Fibroblast of lung (primary cell): ENCODE data around the gene SGPP2. TPM values are rescaled to one million over a fixed set of nuclear protein-coding genes. Genes with fewer than 3 reads are reported as not detected.

Experiments
- DNase-seq, 2 donors: peaks; one replicate each; pipeline versions ENCODE4 v3.0.0 to v3.0.0-alpha.2; 2010; ENCODE audit warnings: low read depth in 2 of 2
- H2AFZ ChIP-seq: 2 replicates; pipeline ENCODE4 v1.5.1; 2012; ENCODE audit warnings: low read length, control low read depth, inconsistent platforms
- H3K27ac ChIP-seq: 2 replicates; pipeline ENCODE4 v1.5.1; 2011; ENCODE audit warnings: low read length, control low read depth; ENCODE audit not compliant: insufficient read depth
- H3K27me3 ChIP-seq: 2 replicates; pipeline ENCODE4 v1.5.1; 2011; ENCODE audit warnings: mild to moderate bottlenecking, low read length; ENCODE audit not compliant: control insufficient read depth, insufficient read depth
- H3K36me3 ChIP-seq: 2 replicates; pipeline ENCODE4 v1.5.1; 2011; ENCODE audit warnings: low read length; ENCODE audit not compliant: control insufficient read depth, insufficient read depth
- H3K4me1 ChIP-seq: 2 replicates; pipeline ENCODE4 v1.5.1; 2011; ENCODE audit warnings: low read length; ENCODE audit not compliant: control insufficient read depth, insufficient read depth; ENCODE audit errors: extremely low read depth
- H3K4me2 ChIP-seq: 2 replicates; pipeline ENCODE4 v1.5.1; 2011; ENCODE audit warnings: low read length, control low read depth; ENCODE audit not compliant: insufficient read depth; ENCODE audit errors: extremely low read depth
- H3K4me3 ChIP-seq, 4 experiments: fragments of 200-600 bp in 1 of 4; sonication (generic) in 1 of 4; replicated peaks in 1 of 4; 2 replicates each; pipeline ENCODE4 v1.5.1; 2011 to 2016; ENCODE audit warnings: low read length in 4 of 4, low read depth in 3 of 4, mild to moderate bottlenecking in 3 of 4, control low read depth in 2 of 4, inconsistent platforms in 1 of 4, mixed read lengths in 1 of 4; ENCODE audit not compliant: insufficient read depth in 1 of 4; ENCODE audit errors: control extremely low read depth in 1 of 4
- H3K79me2 ChIP-seq: 2 replicates; pipeline ENCODE4 v1.5.1; 2012; ENCODE audit warnings: mild to moderate bottlenecking, low read length, inconsistent platforms; ENCODE audit not compliant: control insufficient read depth, insufficient read depth
- H3K9ac ChIP-seq: 2 replicates; pipeline ENCODE4 v1.5.1; 2011; ENCODE audit warnings: mild to moderate bottlenecking, low read length, control low read depth; ENCODE audit not compliant: insufficient read depth
- H3K9me3 ChIP-seq: 2 replicates; pipeline ENCODE4 v1.5.1; 2012; ENCODE audit warnings: low read depth, low read length; ENCODE audit not compliant: control insufficient read depth, insufficient read depth
- H4K20me1 ChIP-seq: 2 replicates; pipeline ENCODE4 v1.5.1; 2011; ENCODE audit warnings: low read length; ENCODE audit not compliant: control insufficient read depth, insufficient read depth; ENCODE audit errors: extremely low read depth
- EZH2 ChIP-seq: IDR thresholded peaks from 2 replicates; pipeline ENCODE4 v1.5.1; 2012; ENCODE audit warnings: low read length, control low read depth, mild to moderate bottlenecking; ENCODE audit errors: missing control alignments
- polyA plus RNA-seq, 2 donors: library from polyadenylated mRNA; depleted of rRNA in 1 of 2; stranded (reverse) in 1 of 2; unstranded in 1 of 2; fragments of >200 nt; gene quantifications; 2 replicates each; pipeline ENCODE4 v1.2.1, GENCODE V29; 2011 to 2012; ENCODE audit warnings: missing spikeins in 1 of 2
- total RNA-seq: library from RNA; depleted of rRNA; stranded (reverse); fragments of >200 nt; gene quantifications from 2 replicates; pipeline ENCODE4 v1.2.1, GENCODE V29; 2014
- TF ChIP-seq, protein P1 (sequence below), 2 donors: IDR thresholded peaks in 1 of 2; conservative IDR thresholded peaks in 1 of 2; 1 replicate in 1 of 2; 2 replicates in 1 of 2; pipeline ENCODE4 v1.5.1; 2011 to 2012; ENCODE audit warnings: low read length in 2 of 2, control low read depth in 1 of 2, inconsistent platforms in 1 of 2, low read depth in 1 of 2, mild to moderate bottlenecking in 1 of 2

The SGPP2 gene
- total and polyA plus RNA-seq, 2 donors (not counting 1 experiment from before 2014, with no cell fraction given), result not detected

DNA sequence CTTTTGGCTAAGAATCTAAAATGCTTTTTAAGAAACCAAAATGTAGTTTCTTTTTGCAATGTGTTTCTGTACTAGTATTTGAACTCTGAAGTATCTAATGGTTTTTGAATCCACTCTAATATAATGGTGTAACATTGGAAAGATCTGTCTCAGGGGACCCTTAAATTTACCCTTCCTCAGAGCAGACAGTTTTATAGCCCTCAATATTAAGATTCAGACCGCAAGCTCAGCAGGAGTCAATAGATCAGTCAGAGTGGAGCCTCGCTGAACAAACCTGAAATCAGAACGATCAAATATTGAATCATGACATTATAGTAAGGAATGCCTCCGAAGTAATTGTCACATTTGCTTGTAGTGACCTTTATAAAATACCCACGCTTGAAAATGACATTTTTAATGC is 18.3 kb downstream of the SGPP2 start:
- no peaks in the 10 kb centered on the region for H4K20me1 ChIP-seq

DNA sequence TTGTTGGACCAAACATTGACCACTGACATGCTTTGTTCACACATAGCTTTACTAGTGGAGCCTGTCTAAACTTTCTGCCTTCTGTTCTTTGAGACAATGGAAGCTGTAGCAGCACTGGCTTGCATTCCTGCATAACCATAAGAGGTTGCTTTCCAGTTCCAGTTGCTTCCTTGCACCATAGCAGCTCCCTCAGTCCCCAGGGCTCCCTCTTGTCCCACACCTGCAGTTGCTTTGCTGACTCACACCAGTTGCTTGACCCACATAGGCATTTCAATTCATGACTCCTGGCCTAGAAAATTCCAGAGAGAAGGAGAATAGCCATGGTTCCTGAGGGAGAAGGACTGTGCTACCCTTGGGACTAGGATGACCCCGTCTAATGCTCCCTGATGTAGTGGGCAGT is 20.9 kb downstream of the SGPP2 start:
- Histone ChIP-seq H3K79me2 (no peaks in the 10 kb centered on the region), H4K20me1 (no peaks in the 10 kb centered on the region), H3K9me3 (no peaks in the 10 kb centered on the region), H3K4me1 (no peaks in the 10 kb centered on the region), H3K36me3 (no peaks in the 10 kb centered on the region), H3K27ac (no peak overlapping the region), H3K4me2 (no peak overlapping the region), H2AFZ (no peak overlapping the region), H3K4me3 (no peak overlapping the region), H3K9ac (no peak overlapping the region), H3K27me3 (no peaks in the 10 kb centered on the region)
- TF ChIP-seq EZH2, result no peak
- TF ChIP-seq, protein P1, sequence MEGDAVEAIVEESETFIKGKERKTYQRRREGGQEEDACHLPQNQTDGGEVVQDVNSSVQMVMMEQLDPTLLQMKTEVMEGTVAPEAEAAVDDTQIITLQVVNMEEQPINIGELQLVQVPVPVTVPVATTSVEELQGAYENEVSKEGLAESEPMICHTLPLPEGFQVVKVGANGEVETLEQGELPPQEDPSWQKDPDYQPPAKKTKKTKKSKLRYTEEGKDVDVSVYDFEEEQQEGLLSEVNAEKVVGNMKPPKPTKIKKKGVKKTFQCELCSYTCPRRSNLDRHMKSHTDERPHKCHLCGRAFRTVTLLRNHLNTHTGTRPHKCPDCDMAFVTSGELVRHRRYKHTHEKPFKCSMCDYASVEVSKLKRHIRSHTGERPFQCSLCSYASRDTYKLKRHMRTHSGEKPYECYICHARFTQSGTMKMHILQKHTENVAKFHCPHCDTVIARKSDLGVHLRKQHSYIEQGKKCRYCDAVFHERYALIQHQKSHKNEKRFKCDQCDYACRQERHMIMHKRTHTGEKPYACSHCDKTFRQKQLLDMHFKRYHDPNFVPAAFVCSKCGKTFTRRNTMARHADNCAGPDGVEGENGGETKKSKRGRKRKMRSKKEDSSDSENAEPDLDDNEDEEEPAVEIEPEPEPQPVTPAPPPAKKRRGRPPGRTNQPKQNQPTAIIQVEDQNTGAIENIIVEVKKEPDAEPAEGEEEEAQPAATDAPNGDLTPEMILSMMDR (conservative IDR thresholded peaks at IDR 0.05 in 1 of 2, IDR thresholded peaks at IDR 0.05 in 1 of 2; ENCODE audit: low read depth in 1 of 2, low read length in 2 of 2), result no peak
- peak in 1 of 2 donors; percentile 11 for DNase-seq

More for the DNA sequence above, 18.3 kb downstream of the SGPP2 start:
- Histone ChIP-seq H3K27ac (no peak overlapping the region), H3K79me2 (no peaks in the 10 kb centered on the region), H3K9ac (no peak overlapping the region), H3K9me3 (no peaks in the 10 kb centered on the region), H3K4me1 (no peaks in the 10 kb centered on the region), H3K4me3 (no peak overlapping the region), H3K4me2 (no peak overlapping the region), H2AFZ (no peak overlapping the region), H3K27me3 (no peaks in the 10 kb centered on the region), H3K36me3 (no peaks in the 10 kb centered on the region)
- DNase-seq, result no peak
- no peak for TF ChIP-seq EZH2
- TF ChIP-seq, protein P1 (conservative IDR thresholded peaks at IDR 0.05 in 1 of 2, IDR thresholded peaks at IDR 0.05 in 1 of 2; ENCODE audit: low read depth in 1 of 2, low read length in 2 of 2), result no peak

DNA sequence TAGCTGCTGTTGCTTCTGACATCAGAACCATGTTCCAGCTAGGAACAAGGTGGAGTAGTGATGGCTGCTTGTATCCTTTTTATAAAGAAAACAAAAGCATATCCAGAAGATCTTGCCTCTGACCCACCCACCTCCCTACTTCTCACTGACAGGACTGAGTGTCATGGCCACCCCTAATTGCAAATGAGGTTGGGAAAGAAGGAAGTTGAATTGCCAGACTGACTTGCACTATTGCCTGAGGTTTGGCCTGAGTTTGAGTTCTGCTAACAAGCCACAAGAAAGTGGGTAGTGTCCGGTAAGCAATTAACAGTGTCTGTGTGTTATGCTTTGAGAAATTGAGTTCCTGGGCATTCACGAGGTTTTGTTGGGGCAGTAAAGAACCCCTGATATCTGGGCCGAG is 22.8 kb downstream of the SGPP2 start:
- DNase-seq, result no peak
- Histone ChIP-seq H3K9ac (no peak overlapping the region), H3K4me2 (no peak overlapping the region), H4K20me1 (no peaks in the 10 kb centered on the region), H3K4me1 (no peaks in the 10 kb centered on the region), H3K79me2 (no peaks in the 10 kb centered on the region), H3K36me3 (no peaks in the 10 kb centered on the region), H3K9me3 (no peaks in the 10 kb centered on the region), H2AFZ (no peak overlapping the region), H3K4me3 (no peak overlapping the region), H3K27me3 (no peaks in the 10 kb centered on the region), H3K27ac (no peak overlapping the region)
- TF ChIP-seq EZH2, result no peak
